ENCODE results near the gene MDFIC.

DNA sequence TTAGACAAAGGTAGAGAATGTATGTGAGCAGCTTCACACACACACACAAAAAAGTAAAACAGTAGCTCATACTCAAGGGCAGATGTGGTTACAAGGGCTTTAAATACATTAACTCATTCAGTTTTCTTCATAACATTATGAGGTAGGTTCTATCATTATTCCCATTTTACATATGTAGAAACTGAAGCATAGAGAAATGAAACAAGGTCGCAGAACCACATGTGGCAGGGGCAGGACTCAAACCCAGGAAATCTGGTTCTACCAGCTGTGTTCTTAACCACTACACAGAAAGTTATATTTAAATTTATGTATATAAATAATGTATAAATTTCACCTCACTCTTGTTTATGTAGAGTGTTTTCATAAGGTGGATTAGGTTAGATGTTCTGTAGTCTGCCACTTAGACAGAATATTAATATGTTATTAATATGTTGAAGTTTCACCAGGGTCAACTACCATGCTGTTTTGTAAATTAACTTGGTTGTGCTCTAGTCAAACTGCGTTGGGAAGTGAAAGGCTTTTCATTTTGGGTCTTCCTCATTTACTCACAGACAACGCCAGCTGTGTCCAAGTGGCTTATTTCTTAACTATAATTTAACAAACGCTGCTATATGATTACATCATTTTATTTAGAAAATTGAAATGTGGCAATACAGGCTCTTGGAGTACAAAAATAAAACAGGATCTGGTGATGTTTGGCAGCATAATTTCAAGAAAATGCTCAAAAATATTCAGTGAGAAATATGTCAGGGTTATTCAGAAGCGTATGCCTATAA is 138.4 kb downstream of the MDFIC start:
- TF ChIP-seq, protein P1, sequence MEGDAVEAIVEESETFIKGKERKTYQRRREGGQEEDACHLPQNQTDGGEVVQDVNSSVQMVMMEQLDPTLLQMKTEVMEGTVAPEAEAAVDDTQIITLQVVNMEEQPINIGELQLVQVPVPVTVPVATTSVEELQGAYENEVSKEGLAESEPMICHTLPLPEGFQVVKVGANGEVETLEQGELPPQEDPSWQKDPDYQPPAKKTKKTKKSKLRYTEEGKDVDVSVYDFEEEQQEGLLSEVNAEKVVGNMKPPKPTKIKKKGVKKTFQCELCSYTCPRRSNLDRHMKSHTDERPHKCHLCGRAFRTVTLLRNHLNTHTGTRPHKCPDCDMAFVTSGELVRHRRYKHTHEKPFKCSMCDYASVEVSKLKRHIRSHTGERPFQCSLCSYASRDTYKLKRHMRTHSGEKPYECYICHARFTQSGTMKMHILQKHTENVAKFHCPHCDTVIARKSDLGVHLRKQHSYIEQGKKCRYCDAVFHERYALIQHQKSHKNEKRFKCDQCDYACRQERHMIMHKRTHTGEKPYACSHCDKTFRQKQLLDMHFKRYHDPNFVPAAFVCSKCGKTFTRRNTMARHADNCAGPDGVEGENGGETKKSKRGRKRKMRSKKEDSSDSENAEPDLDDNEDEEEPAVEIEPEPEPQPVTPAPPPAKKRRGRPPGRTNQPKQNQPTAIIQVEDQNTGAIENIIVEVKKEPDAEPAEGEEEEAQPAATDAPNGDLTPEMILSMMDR (IDR thresholded peaks at IDR 0.05; ENCODE audit: poor library complexity) = no peak
- no peak for TF ChIP-seq EZH2phosphoT487 (IDR thresholded peaks at IDR 0.05; ENCODE audit: low read depth, severe bottlenecking, unreplicated experiment)

Measured in hepatocyte (in vitro differentiated cells).